HCT116 (cell line): Measurements from ENCODE around the gene EZH1. TPM values are rescaled to one million over a fixed set of nuclear protein-coding genes. Genes with fewer than 3 reads are reported as not detected.

ENCODE experiments used
- ATAC-seq: fragments of 200-7000 bp; cut with Tn5 transposase; 2 replicates; pipeline ENCODE4 v1.9.1; 2020; ENCODE audit warnings: mild to moderate bottlenecking, moderate library complexity
- BruUV-seq: library from RNA; stranded (reverse); fragments of 400-500 nt; replicated peaks from 2 replicates; lab custom pipeline; 2021; lab: Mats Ljungman, UMichigan
- CTCF ChIA-PET: fragments of 300-600 bp; sonication (Branson Sonifier 250); formaldehyde crosslinking; loops from one replicate; lab custom pipeline; 2021; ENCODE audit warnings: antibody characterized with exemption; lab: Charles Lee
- POLR2A ChIA-PET: fragments of 300-600, 350-600 bp; sonication (Branson Sonifier 250); formaldehyde crosslinking; loops from one replicate; lab custom pipeline; 2021; ENCODE audit warnings: antibody characterized with exemption; lab: Charles Lee
- RAD21 ChIA-PET, 2 experiments: fragments of 300-600 bp; sonication (Branson Sonifier 250); formaldehyde crosslinking; loops; one replicate each; lab custom pipeline; 2023; ENCODE audit warnings: low total read pairs in 2 of 2; ENCODE audit not compliant: uncharacterized antibody in 2 of 2, unreplicated experiment in 2 of 2, low non-redundant PET in 1 of 2; lab: Charles Lee
- DNase-seq: peaks from one replicate; pipeline ENCODE4 v3.0.0-alpha.2; 2010; ENCODE audit warnings: low read depth, low spot score
- H2AFZ ChIP-seq: fragments of 200-600 bp; shearing (Covaris generic), sonication (generic); 2 replicates; pipeline ENCODE4 v1.6.1; 2017; ENCODE audit warnings: low read depth, mixed run types, mixed read lengths, antibody characterized with exemption, low read length; ENCODE audit not compliant: poor library complexity, severe bottlenecking
- H3K27ac ChIP-seq: 2 replicates; pipeline ENCODE4 v1.5.1; 2012; ENCODE audit warnings: low read depth, low read length
- H3K27me3 ChIP-seq: fragments of 200-600 bp; sonication (generic); 2 replicates; pipeline ENCODE4 v1.6.1; 2016; ENCODE audit warnings: mixed run types, low read length, mixed read lengths; ENCODE audit not compliant: insufficient read depth
- H3K36me3 ChIP-seq, 2 experiments: fragments of 200-500 bp in 1 of 2; fragments of 200-600 bp in 1 of 2; sonication (Bioruptor generic) in 1 of 2; sonication (generic) in 1 of 2; 2 replicates each; pipeline versions ENCODE4 v1.5.1 to v1.6.1; 2014 to 2016; ENCODE audit warnings: low read length in 2 of 2, inconsistent platforms in 1 of 2, mixed read lengths in 1 of 2, mixed run types in 1 of 2; ENCODE audit not compliant: insufficient read depth in 2 of 2, control insufficient read depth in 1 of 2
- H3K4me1 ChIP-seq, 2 experiments: fragments of 200-600 bp in 1 of 2; sonication (generic) in 1 of 2; 2 replicates each; pipeline versions ENCODE4 v1.5.1 to v1.6.1; 2012 to 2017; ENCODE audit warnings: low read length in 2 of 2, inconsistent platforms in 1 of 2, mild to moderate bottlenecking in 1 of 2, mixed read lengths in 1 of 2, mixed run types in 1 of 2, moderate library complexity in 1 of 2; ENCODE audit not compliant: insufficient read depth in 2 of 2, control insufficient read depth in 1 of 2
- H3K4me2 ChIP-seq: fragments of 200-600 bp; sonication (generic); 2 replicates; pipeline ENCODE4 v1.6.1; 2017; ENCODE audit warnings: mixed run types, low read length, mixed read lengths
- H3K4me3 ChIP-seq, 2 experiments: fragments of 200-600 bp in 1 of 2; sonication (generic) in 1 of 2; replicated peaks in 1 of 2; 2 replicates each; pipeline ENCODE4 v1.5.1; 2011 to 2016; ENCODE audit warnings: low read length in 2 of 2, control low read depth in 1 of 2, low read depth in 1 of 2, mild to moderate bottlenecking in 1 of 2, mixed read lengths in 1 of 2, mixed run types in 1 of 2
- H3K79me2 ChIP-seq: fragments of 200-600 bp; sonication (generic); 2 replicates; pipeline ENCODE4 v1.6.1; 2017; ENCODE audit warnings: mild to moderate bottlenecking, mixed run types, low read length, moderate library complexity, mixed read lengths; ENCODE audit not compliant: insufficient read depth
- H3K9ac ChIP-seq: fragments of 200-600 bp; sonication (generic); 2 replicates; pipeline ENCODE4 v1.6.1; 2016; ENCODE audit warnings: low read length, mixed read lengths
- H3K9me2 ChIP-seq: fragments of 200-600 bp; sonication (generic), shearing (Covaris generic); 2 replicates; pipeline ENCODE4 v1.6.1; 2017; ENCODE audit warnings: mixed run types, mild to moderate bottlenecking, moderate library complexity; ENCODE audit not compliant: insufficient read depth
- H3K9me3 ChIP-seq, 2 experiments: fragments of 200-500 bp in 1 of 2; fragments of 200-600 bp in 1 of 2; sonication (Bioruptor generic) in 1 of 2; sonication (generic) in 1 of 2; 2 replicates each; pipeline ENCODE4 v1.6.1; 2014 to 2017; ENCODE audit warnings: low read length in 2 of 2, mixed read lengths in 2 of 2, inconsistent platforms in 1 of 2, low read depth in 1 of 2, mild to moderate bottlenecking in 1 of 2, mixed run types in 1 of 2, moderate library complexity in 1 of 2; ENCODE audit not compliant: control insufficient read depth in 1 of 2, insufficient read depth in 1 of 2
- H4K20me1 ChIP-seq: fragments of 200-600 bp; sonication (generic), shearing (Covaris generic); 2 replicates; pipeline ENCODE4 v1.6.1; 2017; ENCODE audit warnings: mixed run types, mild to moderate bottlenecking, moderate library complexity; ENCODE audit not compliant: insufficient read depth
- ELF1 ChIP-seq: IDR thresholded peaks from 2 replicates; pipeline ENCODE4 v1.6.1; 2012; ENCODE audit warnings: low read depth, borderline replicate concordance
- EZH2phosphoT487 ChIP-seq: fragments of 200-600 bp; IDR thresholded peaks from 2 replicates; pipeline ENCODE4 v1.6.1; 2018; ENCODE audit warnings: antibody characterized with exemption, borderline replicate concordance
- POLR2A ChIP-seq: IDR thresholded peaks from 2 replicates; pipeline ENCODE4 v1.7.0; 2011; ENCODE audit warnings: borderline replicate concordance; ENCODE audit not compliant: insufficient read depth, insufficient read length; ENCODE audit errors: extremely low read depth
- SP1 ChIP-seq: IDR thresholded peaks from 2 replicates; pipeline ENCODE4 v1.6.1; 2012; ENCODE audit warnings: low read depth
- YY1 ChIP-seq: IDR thresholded peaks from 2 replicates; pipeline ENCODE4 v1.6.1; 2011; ENCODE audit warnings: low read length, low read depth, moderate library complexity, mild to moderate bottlenecking; ENCODE audit not compliant: insufficient replicate concordance; ENCODE audit errors: extremely low read depth
- ZFX ChIP-seq: fragments of 450-650 bp; IDR thresholded peaks from 2 replicates; pipeline ENCODE4 v1.6.1; 2017
- intact Hi-C: fragments of 100-400 bp; cut with micrococcal nuclease; formaldehyde crosslinking; loops from 2 replicates; pipeline ENCODE4 v1.10.0; 2022
- total RNA-seq: library from RNA; stranded (reverse); gene quantifications from one replicate; pipeline ENCODE4 v1.2.1, GENCODE V29; 2021; ENCODE audit not compliant: unreplicated experiment
- TF ChIP-seq, protein P1 (sequence below): IDR thresholded peaks from 2 replicates; pipeline ENCODE4 v1.6.1; 2012; ENCODE audit warnings: low read depth

The EZH1 gene
- total RNA-seq, 1 experiment from 2014 or later: 29.3 TPM

DNA sequence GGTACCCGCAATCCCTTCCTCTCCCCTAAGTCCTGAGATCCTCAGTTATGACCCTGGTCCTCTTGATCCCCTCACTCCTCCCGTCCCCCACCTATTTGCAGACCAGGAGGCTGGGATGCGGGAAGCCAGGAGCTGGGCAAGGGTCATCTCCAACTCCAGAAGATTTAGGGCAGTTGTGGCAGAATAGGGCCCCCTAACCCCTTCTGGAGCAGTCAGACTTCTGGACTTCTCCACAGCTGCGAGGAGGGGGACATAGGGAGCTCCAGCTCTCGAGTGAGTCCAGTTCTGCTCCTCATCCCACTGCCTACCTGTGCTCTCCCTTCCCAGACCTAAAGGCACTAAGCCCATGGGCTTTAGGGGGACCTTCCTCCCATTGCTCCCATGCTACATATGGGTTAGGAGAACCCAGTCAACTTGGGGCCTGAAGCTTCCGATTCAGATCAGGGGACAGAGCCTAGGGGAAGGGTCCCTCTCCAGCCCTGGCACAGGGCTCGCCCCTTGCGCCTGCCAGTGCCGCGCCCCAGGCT lies 36.9 kb upstream of the EZH1 start:
- TF ChIP-seq POLR2A (no peak), ELF1 (no peak)
- H3K9ac ChIP-seq: no peak overlapping the region
- H3K27me3 ChIP-seq: no peaks in the 10 kb centered on the region
- H2AFZ ChIP-seq: no peak overlapping the region
- ChIA-PET RAD21 (no interaction called here), CTCF (no interaction called here), POLR2A (no interaction called here)
- H3K9me3 ChIP-seq: no peaks in the 10 kb centered on the region
- H3K9me2 ChIP-seq: no peaks in the 10 kb centered on the region
- no TSS peak for BruUV-seq
- intact Hi-C loops: no loop called here
- ATAC-seq: no peak
- DNase-seq: no peak
- no peak overlapping the region for H3K4me2 ChIP-seq
- no peaks in the 10 kb centered on the region for H4K20me1 ChIP-seq
- no peaks in the 10 kb centered on the region for H3K79me2 ChIP-seq
- peaks cover 10 to 16% of the 10 kb centered on the region in 2 experiments for H3K36me3 ChIP-seq
- H3K4me3 ChIP-seq: no peak overlapping the region
- H3K27ac ChIP-seq: no peak overlapping the region
- H3K4me1 ChIP-seq: peaks cover 3 to 20% of the 10 kb centered on the region in 2 experiments; a peak in 3 of 4 replicates

GRCh38 chr17:42780851-42781638 lies 36.2 kb upstream of the EZH1 start:
- H3K4me3 ChIP-seq: no peak overlapping the region
- no peaks in the 10 kb centered on the region for H3K9me2 ChIP-seq
- no peak overlapping the region for H3K4me2 ChIP-seq
- peaks cover 3 to 20% of the 10 kb centered on the region in 2 experiments; a peak in 3 of 4 replicates for H3K4me1 ChIP-seq
- H3K9ac ChIP-seq: no peak overlapping the region
- ChIA-PET RAD21 (no interaction called here), CTCF (no interaction called here), POLR2A (no interaction called here)
- TF ChIP-seq, protein P1, sequence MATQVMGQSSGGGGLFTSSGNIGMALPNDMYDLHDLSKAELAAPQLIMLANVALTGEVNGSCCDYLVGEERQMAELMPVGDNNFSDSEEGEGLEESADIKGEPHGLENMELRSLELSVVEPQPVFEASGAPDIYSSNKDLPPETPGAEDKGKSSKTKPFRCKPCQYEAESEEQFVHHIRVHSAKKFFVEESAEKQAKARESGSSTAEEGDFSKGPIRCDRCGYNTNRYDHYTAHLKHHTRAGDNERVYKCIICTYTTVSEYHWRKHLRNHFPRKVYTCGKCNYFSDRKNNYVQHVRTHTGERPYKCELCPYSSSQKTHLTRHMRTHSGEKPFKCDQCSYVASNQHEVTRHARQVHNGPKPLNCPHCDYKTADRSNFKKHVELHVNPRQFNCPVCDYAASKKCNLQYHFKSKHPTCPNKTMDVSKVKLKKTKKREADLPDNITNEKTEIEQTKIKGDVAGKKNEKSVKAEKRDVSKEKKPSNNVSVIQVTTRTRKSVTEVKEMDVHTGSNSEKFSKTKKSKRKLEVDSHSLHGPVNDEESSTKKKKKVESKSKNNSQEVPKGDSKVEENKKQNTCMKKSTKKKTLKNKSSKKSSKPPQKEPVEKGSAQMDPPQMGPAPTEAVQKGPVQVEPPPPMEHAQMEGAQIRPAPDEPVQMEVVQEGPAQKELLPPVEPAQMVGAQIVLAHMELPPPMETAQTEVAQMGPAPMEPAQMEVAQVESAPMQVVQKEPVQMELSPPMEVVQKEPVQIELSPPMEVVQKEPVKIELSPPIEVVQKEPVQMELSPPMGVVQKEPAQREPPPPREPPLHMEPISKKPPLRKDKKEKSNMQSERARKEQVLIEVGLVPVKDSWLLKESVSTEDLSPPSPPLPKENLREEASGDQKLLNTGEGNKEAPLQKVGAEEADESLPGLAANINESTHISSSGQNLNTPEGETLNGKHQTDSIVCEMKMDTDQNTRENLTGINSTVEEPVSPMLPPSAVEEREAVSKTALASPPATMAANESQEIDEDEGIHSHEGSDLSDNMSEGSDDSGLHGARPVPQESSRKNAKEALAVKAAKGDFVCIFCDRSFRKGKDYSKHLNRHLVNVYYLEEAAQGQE: no peak
- TF ChIP-seq SP1 (no peak), YY1 (no peak), ZFX (no peak), EZH2phosphoT487 (no peak)
- no peaks in the 10 kb centered on the region for H3K27me3 ChIP-seq
- BruUV-seq: no TSS peak
- no peak for ATAC-seq
- no peak overlapping the region for H3K27ac ChIP-seq
- no peak for DNase-seq
- intact Hi-C loops: no loop called here
- H4K20me1 ChIP-seq: no peaks in the 10 kb centered on the region
- H3K79me2 ChIP-seq: no peaks in the 10 kb centered on the region
- H3K36me3 ChIP-seq: peaks cover 10 to 20% of the 10 kb centered on the region in 2 experiments
- H3K9me3 ChIP-seq: no peaks in the 10 kb centered on the region
- no peak overlapping the region for H2AFZ ChIP-seq
